NT2/D1 (cell line): ENCODE measurements around the gene LPP.
"Not testable (repeated sequence)": the region's sequence is repeated elsewhere in the genome, so short reads cannot be mapped to it uniquely, and the experiment has no call there.

Experiments
- SUZ12 ChIP-seq: IDR thresholded peaks from 2 replicates; pipeline ENCODE4 v1.6.1; 2011; ENCODE audit not compliant: insufficient read length, insufficient read depth; ENCODE audit errors: extremely low read depth
- YY1 ChIP-seq: IDR thresholded peaks from 2 replicates; pipeline ENCODE4 v1.6.1; 2011; ENCODE audit not compliant: insufficient read length, insufficient read depth
- ZNF274 ChIP-seq: IDR thresholded peaks from 2 replicates; pipeline ENCODE4 v1.6.1; 2011; ENCODE audit warnings: mild to moderate bottlenecking, low read depth, low read length

GRCh38 chr3:188427981-188428380 is 274.0 kb downstream of the LPP start:
- not testable (repeated sequence) for TF ChIP-seq ZNF274, SUZ12, YY1
